ENCODE results near the gene ALLC. TPM values are rescaled to one million over a fixed set of nuclear protein-coding genes. Genes with fewer than 3 reads are reported as not detected.

Gene ALLC
- total and polyA plus RNA-seq, 10 of the 15 experiments (the other 5 are each of a cell fraction or from before 2014, with no cell fraction given), result 0.05 TPM; not detected in 9

- BruUV-seq (replicated peaks), result no TSS peak
- ChIA-PET POLR2A (no interaction called here), SMC1A (ENCODE audit: uncharacterized antibody, unreplicated experiment) (no interaction called here), RAD21 (ENCODE audit: unreplicated experiment) (no interaction called here), CTCF (no interaction called here)
- no peak overlapping the region for H3K4me2 ChIP-seq (ENCODE audit: control insufficient read depth, insufficient read depth)
- 26% methylated on average over 9 of the region's 9 CpGs for WGBS (ENCODE audit: insufficient coverage, insufficient replicate concordance, low lambda C conversion rate, missing lambda C conversion rate)
- FAIRE-seq (no peak), ATAC-seq (no peak), DNase-seq (ENCODE audit: low read depth, low spot score) (no peak)
- no peak overlapping the region for H3K27ac ChIP-seq (ENCODE audit: control insufficient read depth, insufficient read depth)
- no peaks in the 10 kb centered on the region for H3K79me2 ChIP-seq (ENCODE audit: control insufficient read depth, insufficient read depth, low read length)
- H3K9ac ChIP-seq (ENCODE audit: control insufficient read depth, insufficient read depth, low read length), result no peak overlapping the region
- no peak overlapping the region for H2AFZ ChIP-seq (ENCODE audit: control insufficient read depth, low read depth, low read length)
- H3K9me3 ChIP-seq (replicated peaks; ENCODE audit: control insufficient read depth, insufficient read depth, low read length), result no peaks in the 10 kb centered on the region
- in situ Hi-C loops (cut with MboI), result no loop called here
- H3K4me3 ChIP-seq, result no peak overlapping the region
- H3K4me1 ChIP-seq (ENCODE audit: control insufficient read depth, insufficient read depth, low read length), result no peaks in the 10 kb centered on the region
- no peaks in the 10 kb centered on the region for H3K36me3 ChIP-seq (ENCODE audit: control insufficient read depth in 2 of 2, insufficient read depth in 2 of 2, low read length in 1 of 2)
- intact Hi-C loops (cut with micrococcal nuclease; ENCODE audit: unreplicated experiment), result no loop called here
- H4K20me1 ChIP-seq (ENCODE audit: control insufficient read depth, insufficient read depth), result no peaks in the 10 kb centered on the region
- peaks cover 0 to 2% of the 10 kb centered on the region in 2 experiments; a peak in 2 of 4 replicates for H3K27me3 ChIP-seq (replicated peaks in 1 of 2; ENCODE audit: control insufficient read depth in 2 of 2, insufficient read depth in 2 of 2, low read length in 1 of 2)
- TF ChIP-seq NKRF (conservative IDR thresholded peaks at IDR 0.05) (no peak), CTCF (IDR thresholded peaks at IDR 0.05 in 2 of 3, conservative IDR thresholded peaks at IDR 0.05 in 1 of 3; ENCODE audit: control insufficient read depth in 2 of 3, extremely low read depth in 1 of 3, insufficient read depth in 1 of 3, low read depth in 3 of 3, low read length in 3 of 3) (no peak), WRNIP1 (IDR thresholded peaks at IDR 0.05; ENCODE audit: borderline replicate concordance, low read depth, low read length) (no peak), NR2C1 (IDR thresholded peaks at IDR 0.05) (no peak), ZNF622 (IDR thresholded peaks at IDR 0.05) (no peak), TCF12 (IDR thresholded peaks at IDR 0.05; ENCODE audit: low read depth, low read length) (no peak), RBBP5 (conservative IDR thresholded peaks at IDR 0.05) (no peak), RCOR1 (conservative IDR thresholded peaks at IDR 0.05; ENCODE audit: low read depth, low read length) (no peak), NRF1 (conservative IDR thresholded peaks at IDR 0.05; ENCODE audit: low read depth, low read length) (no peak), STAT1 (conservative IDR thresholded peaks at IDR 0.05) (no peak), ZNF687 (IDR thresholded peaks at IDR 0.05) (no peak), IKZF1 (conservative IDR thresholded peaks at IDR 0.05) (no peak), SMAD5 (IDR thresholded peaks at IDR 0.05; ENCODE audit: low read depth) (no peak), CHD4 (IDR thresholded peaks at IDR 0.05) (no peak), CREM (IDR thresholded peaks at IDR 0.05; ENCODE audit: low read depth) (no peak), NR2C2 (IDR thresholded peaks at IDR 0.05; ENCODE audit: borderline replicate concordance, control insufficient read depth, insufficient read length, low read depth) (no peak)
These were observed 89.8 kb downstream of the ALLC start for GRCh38 chr2:3747826-3748225.

Data from GM12878 (cell line).